Loucy (cell line): Measurements from ENCODE around the gene THEM5.

Experiments used
- CTCF ChIP-seq: fragments of 200-600 bp; sonication (generic); conservative IDR thresholded peaks from 2 replicates; pipeline ENCODE4 v1.5.1; 2014; ENCODE audit warnings: mild to moderate bottlenecking, antibody characterized with exemption, low read length
- EZH2phosphoT487 ChIP-seq: fragments of 200-600 bp; IDR thresholded peaks from 2 replicates; pipeline ENCODE4 v1.6.1; 2018; ENCODE audit warnings: antibody characterized with exemption, mild to moderate bottlenecking, moderate library complexity, borderline replicate concordance

- TF ChIP-seq CTCF (no peak), EZH2phosphoT487 (no peak)
Observed at GRCh38 chr1:151829352-151830046, 24.0 kb downstream of the THEM5 start.
